Stimulated activated CD4-positive, alpha-beta T cell treated with anti-CD3 and anti-CD28 coated beads, TNF-alpha, amount 100 ng/mL, for 48 hours (primary cell): ENCODE results near the gene RAMP1.
A peak's percentile ranks its signal among the peaks of the same experiment; 100 is the strongest.
"Not testable (repeated sequence)": the region's sequence is repeated elsewhere in the genome, so short reads cannot be mapped to it uniquely, and the experiment has no call there.

Source experiments
- DNase-seq, 3 donors: peaks; one replicate each; pipeline ENCODE4 v3.0.0-alpha.2; 2020; ENCODE audit warnings: low read depth in 3 of 3

The RAMP1 gene

GRCh38 chr2:237859533-237860272 is at the start of gene RAMP1:
RAMP1 (plus strand) TSS chr2:237859623; CDS start chr2:237859676, 53 bp downstream.
- DNase-seq = no peak

DNA sequence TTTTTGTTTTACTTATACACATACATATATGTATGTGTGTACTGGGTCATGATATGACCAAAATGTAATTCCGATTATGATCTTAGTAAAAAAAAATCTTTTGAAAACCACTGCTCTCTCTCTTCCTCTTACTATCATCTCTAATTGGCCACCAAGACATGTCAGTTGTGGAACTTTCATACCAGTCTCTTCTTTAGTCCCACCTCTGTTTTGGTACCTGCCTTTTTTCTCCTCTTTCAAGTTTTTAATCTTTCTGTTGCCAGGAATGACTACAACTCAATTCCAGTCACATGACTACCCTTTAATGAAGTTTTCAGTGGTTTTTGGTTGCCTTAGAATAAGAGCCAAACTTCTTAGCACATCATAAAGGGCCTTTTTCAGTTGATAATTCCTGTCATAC is 43.8 kb upstream of the RAMP1 start:
- no peak for DNase-seq

GRCh38 chr2:237816531-237816930 is 42.9 kb upstream of the RAMP1 start:
- no peak for DNase-seq

DNA sequence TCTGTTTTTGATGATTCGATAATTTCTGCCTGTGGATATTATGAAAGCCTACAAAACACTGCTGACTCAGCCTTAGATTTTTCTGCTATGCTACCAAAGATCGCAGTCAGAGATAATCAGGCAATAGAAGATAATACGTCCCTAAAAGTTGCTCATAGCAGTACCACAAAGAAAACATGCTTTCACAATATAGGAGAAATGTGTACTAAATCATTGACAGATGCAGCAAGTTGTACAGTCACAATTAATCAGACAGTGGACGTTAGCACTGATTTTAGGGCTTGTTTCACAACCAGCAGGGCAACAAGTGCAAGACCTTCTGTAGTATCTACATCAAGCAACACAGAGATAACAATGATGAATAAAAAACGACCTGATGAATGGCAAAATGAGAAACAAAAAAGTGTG is 41.4 kb upstream of the RAMP1 start:
- no peak for DNase-seq

- DNase-seq = no peak
Measured at GRCh38 chr2:237819231-237819630, 40.2 kb upstream of the RAMP1 start.

DNA sequence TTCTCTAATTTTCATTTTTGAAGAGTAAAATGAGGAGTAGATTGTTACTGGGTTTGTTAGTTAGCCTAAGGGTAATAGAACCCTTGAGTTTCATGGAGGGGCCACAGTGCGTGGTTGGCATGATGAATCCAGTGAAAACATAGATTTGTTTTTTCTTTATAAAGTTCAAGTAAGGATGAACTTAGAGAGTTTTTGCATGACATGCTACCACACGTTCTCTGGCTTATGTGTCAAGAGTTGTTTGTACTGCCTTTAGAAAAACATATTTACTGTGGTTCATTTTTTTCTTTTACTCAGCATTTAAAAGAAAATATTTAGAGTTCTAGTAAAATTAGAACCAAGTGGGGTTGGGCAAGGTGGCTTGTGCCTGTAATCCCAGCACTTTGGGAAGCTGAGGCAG is 39.0 kb upstream of the RAMP1 start:
- no peak for DNase-seq

- DNase-seq = no peak
Measured at GRCh38 chr2:237823544-237823943, 35.9 kb upstream of the RAMP1 start.

- no peak for DNase-seq
Measured at GRCh38 chr2:237824085-237824484, 35.3 kb upstream of the RAMP1 start.

- no peak for DNase-seq
Measured at GRCh38 chr2:237827421-237827987, 31.9 kb upstream of the RAMP1 start.

DNA sequence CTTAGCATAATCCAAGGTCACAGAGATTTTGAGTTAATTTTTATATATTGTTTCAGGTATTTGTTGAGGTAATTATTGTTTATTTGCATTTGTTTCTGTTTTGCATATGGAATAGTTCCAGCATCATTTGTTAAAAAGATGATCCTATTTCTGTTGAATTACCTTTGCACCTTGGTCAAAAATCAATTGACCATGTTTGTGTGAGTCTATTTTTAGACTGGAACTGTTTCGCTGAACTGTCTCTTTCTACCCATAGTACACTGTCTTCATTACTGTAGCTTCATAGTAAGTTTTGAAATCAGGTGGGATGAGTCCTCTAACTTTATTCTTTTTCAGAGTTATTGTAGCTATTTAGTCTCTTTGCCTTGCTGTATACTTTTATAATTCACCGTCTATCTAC is 28.9 kb upstream of the RAMP1 start:
- no peak for DNase-seq

DNA sequence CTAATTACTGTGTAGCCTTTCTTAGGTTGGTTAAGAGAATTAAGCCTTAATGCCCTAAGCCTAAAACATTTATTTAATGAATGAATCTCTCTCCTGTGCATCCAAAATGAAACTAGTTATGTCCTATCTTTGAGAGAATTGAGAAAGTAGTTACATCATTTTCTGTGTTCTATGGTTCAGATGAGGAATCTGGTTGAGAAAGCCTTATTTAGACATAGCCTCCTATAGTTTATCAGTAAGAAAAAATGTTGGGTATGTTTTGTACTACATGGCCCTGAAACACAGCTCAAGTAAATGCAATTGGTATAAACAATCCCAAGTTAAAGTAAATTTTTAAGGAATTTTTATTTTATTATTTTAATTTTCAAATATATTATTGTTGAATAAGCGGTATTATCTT is 25.9 kb upstream of the RAMP1 start:
- no peak for DNase-seq

GRCh38 chr2:237835372-237835771 is 24.1 kb upstream of the RAMP1 start:
- DNase-seq = no peak

DNA sequence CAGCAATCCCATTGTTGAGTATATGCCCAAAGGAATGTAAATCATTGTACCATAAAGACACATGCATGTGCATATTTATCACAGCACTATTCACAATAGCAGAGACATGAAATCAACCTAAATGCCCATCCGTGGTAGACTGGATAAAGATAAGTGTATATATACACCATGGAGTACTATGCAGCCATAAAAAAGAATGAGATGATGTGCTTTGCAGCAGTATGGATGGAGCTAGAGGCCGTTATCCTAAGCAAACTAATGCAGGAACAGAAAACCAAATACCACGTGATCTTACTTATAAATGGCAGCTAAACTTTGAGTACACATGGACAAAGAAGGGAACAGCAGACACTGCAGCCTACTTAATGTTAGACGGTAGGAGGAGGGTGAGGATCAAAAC is 18.4 kb upstream of the RAMP1 start:
- DNase-seq = no peak

DNA sequence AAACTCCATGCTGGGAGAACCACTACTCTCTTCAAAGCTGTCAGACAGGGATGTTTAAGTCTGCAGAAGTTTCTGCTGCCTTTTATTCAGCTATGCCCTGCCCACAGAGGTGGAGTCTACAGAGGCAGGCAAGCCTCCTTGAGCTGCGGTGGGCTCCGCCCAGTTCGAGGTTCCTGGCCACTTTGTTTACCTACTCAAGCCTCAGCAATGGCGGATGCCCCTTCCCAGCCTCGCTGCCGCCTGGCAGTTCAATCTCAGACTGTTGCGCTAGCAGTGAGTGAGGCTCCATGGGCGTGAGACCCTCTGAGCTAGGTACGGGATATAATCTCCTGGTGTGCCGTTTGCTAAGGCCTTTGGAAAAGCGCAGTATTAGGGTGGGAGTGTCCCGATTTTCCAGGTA is 10.5 kb upstream of the RAMP1 start:
- DNase-seq = not testable (repeated sequence)

- DNase-seq = no peak
Measured at GRCh38 chr2:237854295-237854694, 5.1 kb upstream of the RAMP1 start.

- DNase-seq = no peak
Measured at GRCh38 chr2:237857791-237858190, 1.6 kb upstream of the RAMP1 start.

DNA sequence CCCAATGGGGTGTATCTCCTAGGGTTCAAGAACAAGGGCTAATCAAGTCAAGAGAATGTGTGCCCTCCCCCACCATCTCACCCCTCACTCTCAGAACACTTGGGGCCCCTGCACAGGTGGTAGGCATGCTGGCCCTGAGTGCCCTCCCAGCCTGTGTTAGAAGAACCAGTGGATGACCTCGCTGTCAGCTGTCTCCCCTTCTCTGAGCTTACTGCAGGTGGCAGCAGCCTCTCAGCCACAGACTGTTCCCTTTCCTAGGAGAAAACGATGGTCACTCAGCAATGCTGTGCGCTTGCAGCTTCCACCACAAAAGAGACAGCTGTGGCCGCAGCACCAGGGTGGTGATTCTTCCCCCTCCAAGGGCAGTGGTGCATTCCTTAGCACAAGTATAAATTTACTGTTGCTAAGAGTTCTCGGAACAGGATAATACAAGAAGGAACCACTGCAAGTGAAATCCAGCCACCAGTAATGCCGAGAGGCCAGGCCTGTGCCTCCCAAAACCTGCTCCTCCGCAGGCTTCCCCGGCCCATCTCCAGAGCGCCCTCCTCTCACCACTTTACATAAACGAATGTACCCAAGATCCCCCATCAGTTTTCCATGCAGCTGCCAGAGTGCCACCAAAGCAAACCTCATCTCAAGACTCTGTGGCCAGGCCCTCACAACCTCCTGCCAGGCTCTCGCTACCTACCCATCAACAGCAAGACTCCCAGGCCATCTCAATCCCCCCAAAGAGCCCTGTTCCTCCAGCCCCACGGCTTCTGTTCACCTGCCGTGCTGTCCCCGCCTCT is 935 bp upstream of the RAMP1 start:
- DNase-seq = peak in 1 of 3 donors; percentile 17

DNA sequence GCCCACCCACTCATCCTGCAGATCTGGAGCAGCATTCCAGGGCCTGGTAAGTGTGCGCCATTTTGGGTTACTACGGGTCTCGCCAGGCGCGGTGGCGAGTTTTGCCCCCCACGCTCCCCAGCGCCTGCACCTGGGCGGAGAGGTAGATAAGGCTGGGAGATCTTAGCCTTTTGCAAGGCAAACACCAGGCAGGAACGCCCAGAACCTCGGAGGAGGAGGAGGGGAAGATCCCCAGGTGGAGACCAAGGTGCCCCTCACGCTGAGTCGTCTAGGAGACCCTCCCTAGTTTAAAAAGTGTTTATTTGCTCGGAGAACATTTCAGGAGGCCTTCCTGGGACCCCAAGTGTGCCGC is 365 bp upstream of the RAMP1 start:
- DNase-seq = no peak

- DNase-seq = no peak
Measured at GRCh38 chr2:237860273-237860935, 981 bp downstream of the RAMP1 start.

- DNase-seq = no peak
Measured at GRCh38 chr2:237861875-237862527, 2.6 kb downstream of the RAMP1 start.

DNA sequence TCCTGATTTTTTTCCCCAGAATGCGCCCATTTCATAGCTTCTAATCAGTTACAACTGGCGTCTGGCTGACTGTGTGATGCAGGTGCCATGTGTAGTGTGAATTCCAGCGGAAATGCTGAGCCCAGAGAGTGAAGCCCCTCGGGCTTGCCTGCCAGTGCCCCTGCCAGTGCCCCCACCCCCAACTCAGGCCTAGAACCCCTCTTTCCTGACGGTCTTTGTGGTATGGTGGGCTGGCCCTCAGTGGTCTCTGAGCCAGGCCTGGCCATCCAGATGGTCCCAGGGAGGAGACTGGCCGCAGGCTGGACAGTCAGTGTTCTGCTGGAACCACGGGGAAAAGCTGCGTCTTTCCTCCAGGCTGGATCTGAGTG is 3.1 kb downstream of the RAMP1 start:
- DNase-seq = no peak

GRCh38 chr2:237863102-237863511 is 3.7 kb downstream of the RAMP1 start:
- DNase-seq = no peak
